ENCODE data around the gene KRT7.
A peak's percentile ranks its signal among the peaks of the same experiment; 100 is the strongest.

Gene KRT7

GRCh38 chr12:52211716-52212585 lies 21.1 kb upstream of the KRT7 start:
- DNase-seq (ENCODE audit: low spot score): no peak

- DNase-seq (ENCODE audit: low spot score): no peak
These were observed 20.1 kb upstream of the KRT7 start for GRCh38 chr12:52212701-52213563.

- DNase-seq (ENCODE audit: low spot score): peak; percentile 29
These were observed 19.3 kb upstream of the KRT7 start for GRCh38 chr12:52213564-52214420.

GRCh38 chr12:52214421-52214802 lies 18.6 kb upstream of the KRT7 start:
- DNase-seq (ENCODE audit: low spot score): no peak

GRCh38 chr12:52215587-52216031 lies 17.4 kb upstream of the KRT7 start:
- no peak for DNase-seq (ENCODE audit: low spot score)

- DNase-seq (ENCODE audit: low spot score): no peak
These were observed 16.9 kb upstream of the KRT7 start for GRCh38 chr12:52216100-52216499.

GRCh38 chr12:52216807-52217206 lies 16.2 kb upstream of the KRT7 start:
- DNase-seq (ENCODE audit: low spot score): no peak

- DNase-seq (ENCODE audit: low spot score): no peak
These were observed 15.8 kb upstream of the KRT7 start for GRCh38 chr12:52217223-52217622.

- DNase-seq (ENCODE audit: low spot score): no peak
These were observed 15.0 kb upstream of the KRT7 start for GRCh38 chr12:52218001-52218400.

GRCh38 chr12:52220477-52220876 lies 12.6 kb upstream of the KRT7 start:
- DNase-seq (ENCODE audit: low spot score): no peak

GRCh38 chr12:52221070-52221781 lies 11.8 kb upstream of the KRT7 start:
- DNase-seq (ENCODE audit: low spot score): no peak

- DNase-seq (ENCODE audit: low spot score): peak; percentile 12
These were observed 11.1 kb upstream of the KRT7 start for GRCh38 chr12:52221912-52222457.

- DNase-seq (ENCODE audit: low spot score): no peak
These were observed 10.4 kb upstream of the KRT7 start for GRCh38 chr12:52222692-52223091.

- DNase-seq (ENCODE audit: low spot score): no peak
These were observed 9.5 kb upstream of the KRT7 start for GRCh38 chr12:52223406-52224039.

GRCh38 chr12:52224151-52224550 lies 8.9 kb upstream of the KRT7 start:
- no peak for DNase-seq (ENCODE audit: low spot score)

GRCh38 chr12:52225752-52226151 lies 7.3 kb upstream of the KRT7 start:
- no peak for DNase-seq (ENCODE audit: low spot score)

GRCh38 chr12:52226446-52226845 lies 6.6 kb upstream of the KRT7 start:
- DNase-seq (ENCODE audit: low spot score): no peak

- no peak for DNase-seq (ENCODE audit: low spot score)
These were observed 5.4 kb upstream of the KRT7 start for GRCh38 chr12:52227606-52228166.

GRCh38 chr12:52228366-52228765 lies 4.7 kb upstream of the KRT7 start:
- DNase-seq (ENCODE audit: low spot score): no peak

- no peak for DNase-seq (ENCODE audit: low spot score)
These were observed 4.1 kb upstream of the KRT7 start for GRCh38 chr12:52228931-52229330.

Measured in CD4-positive, alpha-beta T cell treated with Interleukin-6 at 100 ng/mL for 8 hours (primary cell).